ENCODE results near the gene CYP4F2.
"Not testable (repeated sequence)": the region's sequence is repeated elsewhere in the genome, so short reads cannot be mapped to it uniquely, and the experiment has no call there.

Gene CYP4F2

GRCh38 chr19:15899561-15899960, 1.7 kb upstream of the CYP4F2 start:
- DNase-seq (ENCODE audit: low spot score): not testable (repeated sequence)

GRCh38 chr19:15897026-15897737, 692 bp downstream of the CYP4F2 start:
- no peak for DNase-seq (ENCODE audit: low spot score)

- no peak for DNase-seq (ENCODE audit: low spot score)
Observed at GRCh38 chr19:15895876-15896430, 1.9 kb downstream of the CYP4F2 start.

GRCh38 chr19:15894359-15894758, 3.5 kb downstream of the CYP4F2 start:
- DNase-seq (ENCODE audit: low spot score): no peak

- DNase-seq (ENCODE audit: low spot score): no peak
Observed at GRCh38 chr19:15893477-15893876, 4.4 kb downstream of the CYP4F2 start.

GRCh38 chr19:15892012-15892411, 5.9 kb downstream of the CYP4F2 start:
- DNase-seq (ENCODE audit: low spot score): no peak

- DNase-seq (ENCODE audit: low spot score): no peak
Observed at GRCh38 chr19:15891434-15891833, 6.4 kb downstream of the CYP4F2 start.

GRCh38 chr19:15889339-15889738, 8.5 kb downstream of the CYP4F2 start:
- not testable (repeated sequence) for DNase-seq (ENCODE audit: low spot score)

- DNase-seq (ENCODE audit: low spot score): no peak
Observed at GRCh38 chr19:15885919-15886318, 12.0 kb downstream of the CYP4F2 start.

GRCh38 chr19:15885167-15885566, 12.7 kb downstream of the CYP4F2 start:
- DNase-seq (ENCODE audit: low spot score): no peak

GRCh38 chr19:15883329-15883728, 14.5 kb downstream of the CYP4F2 start:
- not testable (repeated sequence) for DNase-seq (ENCODE audit: low spot score)

- no peak for DNase-seq (ENCODE audit: low spot score)
Observed at GRCh38 chr19:15874821-15875474, 22.9 kb downstream of the CYP4F2 start.

- DNase-seq (ENCODE audit: low spot score): not testable (repeated sequence)
Observed at GRCh38 chr19:15873771-15874170, 24.1 kb downstream of the CYP4F2 start.

GRCh38 chr19:15871570-15871969, 26.3 kb downstream of the CYP4F2 start:
- DNase-seq (ENCODE audit: low spot score): no peak

GRCh38 chr19:15869873-15870272, 28.0 kb downstream of the CYP4F2 start:
- no peak for DNase-seq (ENCODE audit: low spot score)

- no peak for DNase-seq (ENCODE audit: low spot score)
Observed at GRCh38 chr19:15869109-15869555, 28.7 kb downstream of the CYP4F2 start.

- DNase-seq (ENCODE audit: low spot score): no peak
Observed at GRCh38 chr19:15866636-15867035, 31.2 kb downstream of the CYP4F2 start.

- no peak for DNase-seq (ENCODE audit: low spot score)
Observed at GRCh38 chr19:15864824-15865223, 33.0 kb downstream of the CYP4F2 start.

GRCh38 chr19:15863272-15863671, 34.6 kb downstream of the CYP4F2 start:
- no peak for DNase-seq (ENCODE audit: low spot score)

GRCh38 chr19:15862444-15862843, 35.4 kb downstream of the CYP4F2 start:
- DNase-seq (ENCODE audit: low spot score): no peak

GRCh38 chr19:15860522-15860921, 37.4 kb downstream of the CYP4F2 start:
- DNase-seq (ENCODE audit: low spot score): no peak

GRCh38 chr19:15859187-15859586, 38.7 kb downstream of the CYP4F2 start:
- no peak for DNase-seq (ENCODE audit: low spot score)

- no peak for DNase-seq (ENCODE audit: low spot score)
Observed at GRCh38 chr19:15850385-15850784, 47.5 kb downstream of the CYP4F2 start.

Data from left forelimb (tissue), 1 donor.